ENCODE results near the gene KIRREL3. TPM values are rescaled to one million over a fixed set of nuclear protein-coding genes. Genes with fewer than 3 reads are reported as not detected.

KIRREL3 gene
- total RNA-seq, 2 experiments from 2014 or later: not detected

DNA sequence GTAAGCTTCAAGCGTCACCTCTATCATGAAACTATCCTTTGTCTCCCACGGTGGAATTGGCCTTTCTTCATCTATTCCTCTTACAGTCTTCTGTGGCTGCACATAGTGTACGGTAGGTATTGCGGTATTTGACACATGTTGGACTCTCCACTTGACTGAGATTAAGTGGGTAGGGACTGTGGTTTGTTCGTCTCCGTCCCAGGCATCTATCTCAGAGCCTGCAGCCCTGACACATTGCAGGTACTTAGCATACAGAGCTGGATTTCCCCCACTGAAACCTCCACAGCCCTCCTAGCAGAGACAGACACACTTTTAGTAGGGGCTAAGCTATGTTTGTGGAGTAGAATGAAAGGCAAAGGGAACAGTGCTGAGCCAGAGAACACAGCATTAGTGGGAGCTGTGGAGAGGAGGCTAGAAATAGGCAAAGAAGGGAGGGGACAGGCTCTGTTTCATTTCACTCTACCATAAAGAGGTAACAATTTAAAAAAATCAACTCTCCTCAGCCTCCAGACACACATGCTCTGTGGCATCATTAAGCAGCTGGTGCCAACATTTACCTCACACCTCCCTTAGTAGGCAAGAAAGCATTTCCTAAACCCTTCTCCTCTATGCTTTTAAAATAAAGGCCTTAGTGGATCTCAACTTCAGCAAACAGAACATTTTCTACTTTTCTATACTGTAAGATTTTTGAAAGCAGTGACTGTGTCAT lies 277.5 kb downstream of the KIRREL3 start:
- DNase-seq: no peak
- no peaks in the 10 kb centered on the region for H3K4me1 Mint-ChIP-seq (ENCODE audit: low read depth)
- H3K4me3 Mint-ChIP-seq: no peak overlapping the region
- TF ChIP-seq, protein P1, sequence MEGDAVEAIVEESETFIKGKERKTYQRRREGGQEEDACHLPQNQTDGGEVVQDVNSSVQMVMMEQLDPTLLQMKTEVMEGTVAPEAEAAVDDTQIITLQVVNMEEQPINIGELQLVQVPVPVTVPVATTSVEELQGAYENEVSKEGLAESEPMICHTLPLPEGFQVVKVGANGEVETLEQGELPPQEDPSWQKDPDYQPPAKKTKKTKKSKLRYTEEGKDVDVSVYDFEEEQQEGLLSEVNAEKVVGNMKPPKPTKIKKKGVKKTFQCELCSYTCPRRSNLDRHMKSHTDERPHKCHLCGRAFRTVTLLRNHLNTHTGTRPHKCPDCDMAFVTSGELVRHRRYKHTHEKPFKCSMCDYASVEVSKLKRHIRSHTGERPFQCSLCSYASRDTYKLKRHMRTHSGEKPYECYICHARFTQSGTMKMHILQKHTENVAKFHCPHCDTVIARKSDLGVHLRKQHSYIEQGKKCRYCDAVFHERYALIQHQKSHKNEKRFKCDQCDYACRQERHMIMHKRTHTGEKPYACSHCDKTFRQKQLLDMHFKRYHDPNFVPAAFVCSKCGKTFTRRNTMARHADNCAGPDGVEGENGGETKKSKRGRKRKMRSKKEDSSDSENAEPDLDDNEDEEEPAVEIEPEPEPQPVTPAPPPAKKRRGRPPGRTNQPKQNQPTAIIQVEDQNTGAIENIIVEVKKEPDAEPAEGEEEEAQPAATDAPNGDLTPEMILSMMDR (IDR thresholded peaks at IDR 0.05): no peak
- no peaks in the 10 kb centered on the region for H3K36me3 ChIP-seq (ENCODE audit: insufficient read depth, low read length)
- H3K27me3 Mint-ChIP-seq: peaks cover 6% of the 10 kb centered on the region
- H3K27me3 ChIP-seq (ENCODE audit: control insufficient read depth in 1 of 2, insufficient read depth in 2 of 2, low read length in 2 of 2): peaks cover 0 to 4% of the 10 kb centered on the region in 2 experiments
- no peaks in the 10 kb centered on the region for H3K36me3 Mint-ChIP-seq (ENCODE audit: low read depth)
- no peaks in the 10 kb centered on the region for H3K9me3 Mint-ChIP-seq
- no peak overlapping the region for H3K4me3 ChIP-seq (ENCODE audit: low read length)
- intact Hi-C loops (cut with DNase I, micrococcal nuclease): no loop called here
- H3K27ac ChIP-seq (ENCODE audit: low read depth in 1 of 2, low read length in 2 of 2): no peak overlapping the region
- ATAC-seq (ENCODE audit: poor library complexity): no peak
- CTCF ChIA-PET: no interaction called here
- H3K4me1 ChIP-seq (ENCODE audit: insufficient read depth, low read length): no peaks in the 10 kb centered on the region
- H3K27ac Mint-ChIP-seq: no peak overlapping the region
- H3K9me3 ChIP-seq (ENCODE audit: control insufficient read depth in 1 of 2, insufficient read depth in 1 of 2, low read length in 2 of 2): peaks cover 0 to 10% of the 10 kb centered on the region in 2 experiments
- POLR2A ChIA-PET: interaction anchor here (0.9 kb wide), 1 partner anchor 14 kb away, joined by 4 read pairs; no protein-coding TSS in a partner anchor

DNA sequence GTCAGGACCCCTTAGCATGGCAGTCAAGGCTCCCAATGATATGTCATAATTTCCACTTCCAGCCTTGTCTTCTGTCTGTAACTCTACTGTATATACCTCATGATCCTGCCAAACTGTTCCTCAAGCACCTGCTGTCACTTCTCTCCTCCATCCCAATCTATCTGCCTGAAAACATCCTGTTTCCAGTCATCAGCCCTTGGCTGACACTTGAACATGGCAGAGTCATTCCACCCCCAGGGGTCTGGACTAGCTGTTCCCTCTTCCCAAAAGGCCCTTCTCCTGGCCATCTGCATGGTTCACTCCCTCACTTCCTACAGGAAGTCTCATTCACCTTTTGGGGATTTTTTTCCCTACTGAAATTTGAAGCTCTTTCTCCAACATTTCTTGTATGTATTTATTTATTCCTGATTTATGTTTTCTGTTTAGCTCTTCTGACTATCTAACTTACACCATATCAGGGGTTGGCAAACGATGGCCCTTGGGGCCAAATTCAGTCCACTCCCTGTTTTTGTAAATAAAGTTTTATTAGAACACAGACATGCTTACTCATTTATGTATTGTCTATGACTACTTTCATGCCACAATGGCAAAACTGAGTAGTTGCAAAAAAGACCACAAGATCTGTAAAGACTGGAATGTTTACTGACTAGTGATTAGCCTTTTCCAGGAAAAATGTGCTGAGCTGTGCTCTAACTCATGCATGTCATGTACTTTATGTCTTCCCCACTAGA lies 278.4 kb downstream of the KIRREL3 start:
- TF ChIP-seq, protein P1 (IDR thresholded peaks at IDR 0.05): no peak
- intact Hi-C loops (cut with DNase I, micrococcal nuclease): no loop called here
- Mint-ChIP-seq H3K27me3 (peaks cover 6% of the 10 kb centered on the region), H3K27ac (no peak overlapping the region), H3K36me3 (ENCODE audit: low read depth) (no peaks in the 10 kb centered on the region), H3K9me3 (no peaks in the 10 kb centered on the region), H3K4me1 (ENCODE audit: low read depth) (no peaks in the 10 kb centered on the region), H3K4me3 (no peak overlapping the region)
- Histone ChIP-seq H3K4me3 (ENCODE audit: low read length) (no peak overlapping the region), H3K27ac (ENCODE audit: low read depth in 1 of 2, low read length in 2 of 2) (no peak overlapping the region), H3K9me3 (ENCODE audit: control insufficient read depth in 1 of 2, insufficient read depth in 1 of 2, low read length in 2 of 2) (peaks cover 0 to 4% of the 10 kb centered on the region in 2 experiments), H3K27me3 (ENCODE audit: control insufficient read depth in 1 of 2, insufficient read depth in 2 of 2, low read length in 2 of 2) (peaks cover 0 to 4% of the 10 kb centered on the region in 2 experiments), H3K36me3 (ENCODE audit: insufficient read depth, low read length) (no peaks in the 10 kb centered on the region), H3K4me1 (ENCODE audit: insufficient read depth, low read length) (no peaks in the 10 kb centered on the region)
- ChIA-PET POLR2A (no interaction called here), CTCF (no interaction called here)
- DNase-seq (no peak), ATAC-seq (ENCODE audit: poor library complexity) (no peak)

DNA sequence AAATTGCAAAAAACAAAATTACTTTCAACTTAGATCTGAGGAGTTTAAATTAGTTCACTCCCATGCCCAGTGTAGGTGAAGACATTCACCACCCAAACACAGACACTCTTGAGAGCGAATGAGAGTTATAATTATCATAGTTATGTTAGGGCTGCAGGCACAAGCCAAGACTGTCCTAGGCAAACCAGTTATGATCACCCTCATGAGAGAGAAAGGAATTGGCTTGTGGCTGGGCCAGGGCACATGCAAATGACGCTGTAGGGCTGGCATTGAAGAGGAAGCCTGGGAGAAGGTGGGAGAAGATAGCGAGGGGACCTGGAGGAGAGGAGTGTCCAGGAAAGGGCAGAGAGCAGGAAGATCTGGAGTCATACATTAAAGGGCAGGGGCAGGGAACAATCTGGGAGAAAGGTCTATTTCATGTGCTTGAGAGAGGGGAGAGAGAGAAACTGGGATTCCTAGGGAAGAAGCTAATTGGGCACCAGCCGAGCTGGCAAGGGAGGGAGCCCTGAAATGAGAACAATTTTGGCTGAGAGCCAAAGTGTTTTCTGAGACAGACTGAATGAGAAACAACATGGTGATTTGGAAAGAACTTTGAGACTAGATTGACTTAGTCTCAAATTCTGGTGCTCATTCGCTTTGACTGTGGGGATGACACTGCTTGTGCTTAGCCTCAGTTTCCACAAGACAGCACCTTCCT lies 279.9 kb downstream of the KIRREL3 start:
- peaks cover 9% of the 10 kb centered on the region for H3K27me3 Mint-ChIP-seq
- TF ChIP-seq, protein P1 (IDR thresholded peaks at IDR 0.05): no peak
- Histone ChIP-seq H3K27me3 (ENCODE audit: control insufficient read depth in 1 of 2, insufficient read depth in 2 of 2, low read length in 2 of 2) (peaks cover 0 to 4% of the 10 kb centered on the region in 2 experiments), H3K27ac (ENCODE audit: low read depth in 1 of 2, low read length in 2 of 2) (no peak overlapping the region), H3K4me3 (ENCODE audit: low read length) (no peak overlapping the region), H3K9me3 (ENCODE audit: control insufficient read depth in 1 of 2, insufficient read depth in 1 of 2, low read length in 2 of 2) (no peaks in the 10 kb centered on the region), H3K4me1 (ENCODE audit: insufficient read depth, low read length) (no peaks in the 10 kb centered on the region), H3K36me3 (ENCODE audit: insufficient read depth, low read length) (no peaks in the 10 kb centered on the region)
- H3K27ac Mint-ChIP-seq: no peak overlapping the region
- no peak for DNase-seq
- no peaks in the 10 kb centered on the region for H3K4me1 Mint-ChIP-seq (ENCODE audit: low read depth)
- ATAC-seq (ENCODE audit: poor library complexity): no peak
- no peaks in the 10 kb centered on the region for H3K9me3 Mint-ChIP-seq
- H3K36me3 Mint-ChIP-seq (ENCODE audit: low read depth): no peaks in the 10 kb centered on the region
- ChIA-PET POLR2A (no interaction called here), CTCF (no interaction called here)
- no peak overlapping the region for H3K4me3 Mint-ChIP-seq
- intact Hi-C loops (cut with DNase I, micrococcal nuclease): no loop called here

Measured in CD4-positive, alpha-beta T cell (primary cell).